Measurements from ENCODE around the gene GYPC. TPM values are rescaled to one million over a fixed set of nuclear protein-coding genes. Genes with fewer than 3 reads are reported as not detected.

GYPC gene
- total and polyA plus RNA-seq, 4 donors: 61.4 to 170 (median 113) TPM

- WGBS, 2 donors: 86 to 90% methylated on average over 4 of the region's 4 CpGs
- Histone ChIP-seq H3K36me3 (ENCODE audit: control insufficient read depth in 4 of 4, insufficient read depth in 4 of 4, low read length in 4 of 4) (peaks cover 0 to 17% (median 11%) of the 10 kb centered on the region in 4 donors), H3K4me1 (ENCODE audit: control insufficient read depth in 5 of 5, insufficient read depth in 5 of 5, low read length in 5 of 5) (peaks cover 0 to 9% (median 0%) of the 10 kb centered on the region in 5 donors), H3K27me3 (ENCODE audit: control insufficient read depth in 3 of 3, insufficient read depth in 3 of 3, low read length in 2 of 3) (no peaks in the 10 kb centered on the region), H3K9me3 (ENCODE audit: control insufficient read depth in 4 of 4, insufficient read depth in 3 of 4, low read length in 3 of 4) (peaks cover 0 to 6% (median 0%) of the 10 kb centered on the region in 4 donors), H3K27ac (ENCODE audit: low read depth in 1 of 2, low read length in 1 of 2) (no peak overlapping the region), H3K9ac (ENCODE audit: insufficient read depth in 1 of 2, low read length in 2 of 2) (no peak overlapping the region), H3K4me3 (no peak overlapping the region)
- DNase-seq (no peak), ATAC-seq (ENCODE audit: insufficient read depth, low FRiP score) (no peak)
- no peak for TF ChIP-seq CTCF (IDR thresholded peaks at IDR 0.05; ENCODE audit: control extremely low read depth, extremely low read depth)
Measured at GRCh38 chr2:126685629-126686028, 29.7 kb downstream of the GYPC start.

DNA sequence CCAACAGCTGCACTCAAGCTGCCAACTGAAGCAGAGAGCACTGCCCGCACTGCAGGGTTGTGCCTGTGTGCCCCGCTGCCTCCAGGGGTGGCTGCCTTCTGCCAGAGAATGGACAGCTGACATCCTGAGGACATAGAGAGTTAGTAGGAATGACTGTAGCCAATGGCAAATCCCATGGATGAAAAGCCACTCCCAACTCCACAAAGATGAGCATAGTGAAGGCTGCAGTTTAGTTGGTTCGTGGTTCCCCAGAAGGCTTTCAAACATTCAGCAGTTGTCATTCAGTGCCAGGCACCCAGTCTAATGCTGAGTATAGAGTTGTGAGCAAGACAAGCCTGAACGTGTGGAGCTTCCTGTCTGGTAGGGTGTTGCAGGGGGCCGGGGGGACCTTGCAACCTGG, 30.3 kb downstream of the GYPC start:
- Histone ChIP-seq H3K27ac (ENCODE audit: low read depth in 1 of 2, low read length in 1 of 2) (no peak overlapping the region), H3K4me3 (no peak overlapping the region), H3K36me3 (ENCODE audit: control insufficient read depth in 4 of 4, insufficient read depth in 4 of 4, low read length in 4 of 4) (peaks cover 0 to 17% (median 11%) of the 10 kb centered on the region in 4 donors), H3K4me1 (ENCODE audit: control insufficient read depth in 5 of 5, insufficient read depth in 5 of 5, low read length in 5 of 5) (peaks cover 0 to 9% (median 0%) of the 10 kb centered on the region in 5 donors), H3K9me3 (ENCODE audit: control insufficient read depth in 4 of 4, insufficient read depth in 3 of 4, low read length in 3 of 4) (peaks cover 0 to 6% (median 0%) of the 10 kb centered on the region in 4 donors), H3K9ac (ENCODE audit: insufficient read depth in 1 of 2, low read length in 2 of 2) (no peak overlapping the region), H3K27me3 (ENCODE audit: control insufficient read depth in 3 of 3, insufficient read depth in 3 of 3, low read length in 2 of 3) (no peaks in the 10 kb centered on the region)
- DNase-seq (no peak), ATAC-seq (ENCODE audit: insufficient read depth, low FRiP score) (no peak)
- 85 to 90% methylated on average over 5 of the region's 5 CpGs for WGBS, 2 donors
- no peak for TF ChIP-seq CTCF (IDR thresholded peaks at IDR 0.05; ENCODE audit: control extremely low read depth, extremely low read depth)

DNA sequence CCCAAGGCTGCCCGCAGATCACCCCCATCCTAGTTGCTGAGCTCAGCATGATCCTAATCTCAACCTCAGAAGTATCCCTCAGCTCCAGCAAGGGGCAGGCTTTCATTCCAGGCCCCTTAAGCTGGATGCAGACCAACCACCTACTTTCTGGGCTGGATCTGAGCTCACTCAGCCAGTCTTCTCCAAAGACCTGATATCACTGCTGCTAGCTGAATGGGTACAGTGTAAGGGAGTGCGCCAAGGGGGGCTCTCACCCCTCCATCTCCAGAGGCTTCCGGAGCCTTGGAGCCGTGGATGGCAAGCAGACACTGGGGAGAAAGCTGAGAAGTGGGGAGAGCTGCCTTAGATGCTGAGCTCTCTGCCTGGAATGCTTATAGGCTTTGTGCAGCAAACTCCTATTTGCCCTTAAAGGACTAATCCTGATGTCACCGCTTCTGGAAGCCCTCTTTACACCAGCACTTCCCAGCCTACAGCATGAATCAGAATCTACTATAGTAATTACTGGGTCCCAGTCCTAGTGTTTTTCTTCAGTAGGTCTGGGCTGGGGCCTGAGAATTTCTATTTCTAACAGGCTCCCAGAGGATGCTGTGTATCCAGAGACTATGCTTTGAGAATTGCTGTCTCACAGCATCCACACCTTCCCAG, 31.0 kb downstream of the GYPC start:
- Histone ChIP-seq H3K36me3 (ENCODE audit: control insufficient read depth in 4 of 4, insufficient read depth in 4 of 4, low read length in 4 of 4) (peaks cover 0 to 17% (median 11%) of the 10 kb centered on the region in 4 donors), H3K4me3 (no peak overlapping the region), H3K27ac (ENCODE audit: low read depth in 1 of 2, low read length in 1 of 2) (no peak overlapping the region), H3K4me1 (ENCODE audit: control insufficient read depth in 5 of 5, insufficient read depth in 5 of 5, low read length in 5 of 5) (peaks cover 0 to 9% (median 0%) of the 10 kb centered on the region in 5 donors), H3K27me3 (ENCODE audit: control insufficient read depth in 3 of 3, insufficient read depth in 3 of 3, low read length in 2 of 3) (no peaks in the 10 kb centered on the region), H3K9ac (ENCODE audit: insufficient read depth in 1 of 2, low read length in 2 of 2) (no peak overlapping the region), H3K9me3 (ENCODE audit: control insufficient read depth in 4 of 4, insufficient read depth in 3 of 4, low read length in 3 of 4) (peaks cover 0 to 6% (median 0%) of the 10 kb centered on the region in 4 donors)
- ATAC-seq (ENCODE audit: insufficient read depth, low FRiP score) (no peak), DNase-seq (no peak)
- TF ChIP-seq CTCF (IDR thresholded peaks at IDR 0.05; ENCODE audit: control extremely low read depth, extremely low read depth): no peak
- WGBS, 2 donors: 94 to 97% methylated on average over 5 of the region's 5 CpGs
